HepG2 (cell line): ENCODE measurements around the gene EYA2. TPM values are rescaled to one million over a fixed set of nuclear protein-coding genes. Genes with fewer than 3 reads are reported as not detected.

ENCODE experiments used
- ATAC-seq: fragments of 200-7000 bp; cut with Tn5 transposase; 3 replicates; pipeline ENCODE4 v1.9.1; 2020; ENCODE audit warnings: mild to moderate bottlenecking, moderate library complexity
- BruUV-seq: library from RNA; stranded (reverse); fragments of 400-500 nt; replicated peaks from 2 replicates; lab custom pipeline; 2021; lab: Mats Ljungman, UMichigan
- CTCF ChIA-PET: fragments of 300-600 bp; formaldehyde crosslinking; extraction: SDS; loops from one replicate; lab custom pipeline; 2021; ENCODE audit warnings: low total read pairs, inconsistent platforms, low intra/inter-chr PET ratio; lab: Yijun Ruan, JAX
- POLR2A ChIA-PET: fragments of 350-600 bp; sonication (Branson Sonifier 250); formaldehyde crosslinking; loops from one replicate; lab custom pipeline; 2020; ENCODE audit warnings: antibody characterized with exemption, inconsistent platforms; lab: Yijun Ruan, JAX
- DNase-seq: peaks from one replicate; pipeline ENCODE4 v3.0.0-alpha.2; 2015; ENCODE audit warnings: low spot score
- FAIRE-seq: peaks from 3 replicates; lab custom pipeline; 2011; peaks lifted over from hg19 to GRCh38; lab: Jason Lieb, UNC
- H2AFZ ChIP-seq: one replicate; pipeline ENCODE4 v1.6.1; 2011; ENCODE audit warnings: low read length, inconsistent platforms
- H3K27ac ChIP-seq: fragments of 300-600 bp; 3 replicates; pipeline ENCODE4 v1.8.0; 2011; ENCODE audit warnings: mixed run types, mild to moderate bottlenecking, mixed read lengths, low read length, inconsistent platforms; ENCODE audit not compliant: insufficient read depth; ENCODE audit errors: extremely low read length
- H3K27me3 ChIP-seq, 2 experiments: fragments of 200-600 bp in 1 of 2; 2 replicates in 1 of 2; 3 replicates in 1 of 2; pipeline versions ENCODE4 v1.6.0 to v1.8.0; 2011; ENCODE audit warnings: low read length in 2 of 2, mild to moderate bottlenecking in 2 of 2, moderate library complexity in 2 of 2, inconsistent platforms in 1 of 2; ENCODE audit not compliant: insufficient read depth in 2 of 2, control insufficient read depth in 1 of 2
- H3K36me3 ChIP-seq, 2 experiments: fragments of 200-600 bp in 1 of 2; replicated peaks in 1 of 2; 2 replicates in 1 of 2; 3 replicates in 1 of 2; pipeline versions ENCODE4 v1.5.1 to v1.8.0; 2011; ENCODE audit warnings: low read length in 2 of 2, inconsistent platforms in 1 of 2; ENCODE audit not compliant: insufficient read depth in 2 of 2, control insufficient read depth in 1 of 2
- H3K4me1 ChIP-seq: 2 replicates; pipeline ENCODE4 v1.5.1; 2012; ENCODE audit warnings: low read length, inconsistent platforms; ENCODE audit not compliant: insufficient read depth
- H3K4me2 ChIP-seq: 2 replicates; pipeline ENCODE4 v1.6.0; 2011; ENCODE audit warnings: low read depth, low read length, inconsistent platforms
- H3K4me3 ChIP-seq, 3 experiments: fragments of 200-600 bp in 1 of 3; sonication (generic), shearing (Covaris generic) in 1 of 3; replicated peaks in 1 of 3; 2 replicates each; pipeline ENCODE4 v1.5.1; 2011 to 2016; ENCODE audit warnings: low read length in 3 of 3, inconsistent platforms in 2 of 3, low read depth in 2 of 3, mild to moderate bottlenecking in 2 of 3, control low read depth in 1 of 3, mixed read lengths in 1 of 3; ENCODE audit not compliant: insufficient read depth in 1 of 3
- H3K79me2 ChIP-seq: one replicate; pipeline ENCODE4 v1.6.1; 2011; ENCODE audit warnings: low read length, inconsistent platforms; ENCODE audit not compliant: insufficient read depth
- H3K9ac ChIP-seq: 2 replicates; pipeline ENCODE4 v1.6.0; 2011; ENCODE audit warnings: mild to moderate bottlenecking, low read depth, low read length, inconsistent platforms; ENCODE audit not compliant: insufficient read depth
- H3K9me3 ChIP-seq: 2 replicates; pipeline ENCODE4 v1.5.1; 2012; ENCODE audit warnings: mild to moderate bottlenecking, low read length
- H4K20me1 ChIP-seq: 2 replicates; pipeline ENCODE4 v1.6.0; 2011; ENCODE audit warnings: inconsistent platforms, mild to moderate bottlenecking, low read length, moderate library complexity; ENCODE audit not compliant: insufficient read depth
- ATF7 ChIP-seq, 2 experiments: fragments of 450-650 bp in 1 of 2; sonication (generic) in 1 of 2; formaldehyde crosslinking in 1 of 2; IDR thresholded peaks; 2 replicates each; pipeline versions ENCODE4 v1.4.0 to v1.6.1; 2016 to 2020; ENCODE audit warnings: antibody characterized with exemption in 1 of 2, mild to moderate bottlenecking in 1 of 2, missing genetic modification reagents in 1 of 2
- NR1H2 ChIP-seq: sonication (generic); formaldehyde crosslinking; IDR thresholded peaks from 2 replicates; pipeline ENCODE4 v1.8.1; 2022; ENCODE audit warnings: low read depth, missing genetic modification reagents, borderline replicate concordance
- POLR2AphosphoS5 ChIP-seq: IDR thresholded peaks from 2 replicates; pipeline ENCODE4 v1.6.1; 2012; ENCODE audit warnings: low read depth, low read length
- ZSCAN21 ChIP-seq: sonication (generic); formaldehyde crosslinking; IDR thresholded peaks from 2 replicates; pipeline ENCODE4 v1.8.0; 2022; ENCODE audit warnings: mild to moderate bottlenecking, missing genetic modification reagents, moderate library complexity, borderline replicate concordance
- whole genome bisulfite sequencing: methylation state at CpG from one replicate; pipeline ENCODE4 v1.1.6; 2017; ENCODE audit warnings: low lambda C conversion rate; 5-methylcytosine and 5-hydroxymethylcytosine counted together
- in situ Hi-C: cut with HindIII; loops from 2 replicates; pipeline ENCODE4 v1.10.0; 2017; ENCODE audit warnings: low pct_unique_long_range_greater_than_20kb; ENCODE audit not compliant: extremely low pct_ligation_motif_present
- intact Hi-C: fragments of 100-400 bp; cut with micrococcal nuclease; formaldehyde crosslinking; loops from one replicate; pipeline ENCODE4 v1.10.0; 2022; ENCODE audit not compliant: unreplicated experiment
- polyA plus RNA-seq, 8 experiments: library from polyadenylated mRNA; depleted of rRNA in 3 of 8; stranded (reverse) in 7 of 8; unstranded in 1 of 8; fragments of >200 nt; fragmentation: Illumina TruSeq in 4 of 8; extraction: Trizol in 4 of 8; gene quantifications; 2 replicates each; pipeline versions ENCODE4 v1.2.1 to v1.2.3, GENCODE V29; 2011 to 2016; ENCODE audit warnings: low read depth in 4 of 8, missing spikeins in 1 of 8, mixed read lengths in 1 of 8; ENCODE audit not compliant: insufficient read depth in 1 of 8
- total RNA-seq, 5 experiments: library from RNA; depleted of rRNA; stranded (reverse); fragments of >200 nt; fragmentation: Illumina TruSeq; extraction: Trizol; gene quantifications; 2 replicates each; pipeline ENCODE4 v1.2.3, GENCODE V29; 2016; ENCODE audit warnings: low read depth in 1 of 5
- TF ChIP-seq, protein P1 (sequence below): sonication (generic); formaldehyde crosslinking; conservative IDR thresholded peaks from 2 replicates; pipeline ENCODE4 v1.4.0; 2020; ENCODE audit warnings: missing genetic modification reagents

EYA2 gene
- total and polyA plus RNA-seq, 2 of the 13 experiments (the other 11 are each of a cell fraction or from before 2014, with no cell fraction given), result not detected

GRCh38 chr20:47211036-47211435, 316.4 kb downstream of the EYA2 start:
- 96% methylated on average over 7 of the region's 7 CpGs for WGBS
- CTCF ChIA-PET, result no interaction called here
- ATAC-seq, result no peak
- Histone ChIP-seq H3K4me1 (peaks cover 6% of the 10 kb centered on the region), H3K27ac (no peak overlapping the region), H3K9ac (no peak overlapping the region), H3K4me3 (no peak overlapping the region), H2AFZ (no peak overlapping the region), H4K20me1 (peaks cover 33% of the 10 kb centered on the region; the same call in 1 of the 2 replicates), H3K27me3 (no peaks in the 10 kb centered on the region; a peak in 1 of 5 replicates), H3K79me2 (peaks cover 2% of the 10 kb centered on the region), H3K9me3 (no peaks in the 10 kb centered on the region), H3K4me2 (no peak overlapping the region), H3K36me3 (peaks cover 66 to 79% of the 10 kb centered on the region in 2 experiments)
- no TSS peak for BruUV-seq
- no peak for FAIRE-seq
- no peak for DNase-seq
- TF ChIP-seq ZSCAN21 (CRISPR knock-in tag) (0 out of 2 replicates have a peak, but pooled peaks have one; percentile 39), ATF7 (IDR thresholded peaks at IDR 0.05) (no peak), ATF7 (CRISPR knock-in tag; IDR thresholded peaks at IDR 0.05) (no peak), POLR2AphosphoS5 (peak; percentile 28; the same call in 1 of the 2 replicates), NR1H2 (CRISPR knock-in tag) (no peak)
- TF ChIP-seq, protein P1, sequence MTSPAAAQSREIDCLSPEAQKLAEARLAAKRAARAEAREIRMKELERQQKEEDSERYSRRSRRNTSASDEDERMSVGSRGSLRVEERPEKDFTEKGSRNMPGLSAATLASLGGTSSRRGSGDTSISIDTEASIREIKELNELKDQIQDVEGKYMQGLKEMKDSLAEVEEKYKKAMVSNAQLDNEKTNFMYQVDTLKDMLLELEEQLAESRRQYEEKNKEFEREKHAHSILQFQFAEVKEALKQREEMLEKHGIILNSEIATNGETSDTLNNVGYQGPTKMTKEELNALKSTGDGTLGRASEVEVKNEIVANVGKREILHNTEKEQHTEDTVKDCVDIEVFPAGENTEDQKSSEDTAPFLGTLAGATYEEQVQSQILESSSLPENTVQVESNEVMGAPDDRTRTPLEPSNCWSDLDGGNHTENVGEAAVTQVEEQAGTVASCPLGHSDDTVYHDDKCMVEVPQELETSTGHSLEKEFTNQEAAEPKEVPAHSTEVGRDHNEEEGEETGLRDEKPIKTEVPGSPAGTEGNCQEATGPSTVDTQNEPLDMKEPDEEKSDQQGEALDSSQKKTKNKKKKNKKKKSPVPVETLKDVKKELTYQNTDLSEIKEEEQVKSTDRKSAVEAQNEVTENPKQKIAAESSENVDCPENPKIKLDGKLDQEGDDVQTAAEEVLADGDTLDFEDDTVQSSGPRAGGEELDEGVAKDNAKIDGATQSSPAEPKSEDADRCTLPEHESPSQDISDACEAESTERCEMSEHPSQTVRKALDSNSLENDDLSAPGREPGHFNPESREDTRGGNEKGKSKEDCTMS (CRISPR knock-in tag), result no peak
- in situ Hi-C loops, result no loop called here
- POLR2A ChIA-PET, result no interaction called here
- intact Hi-C loops, result no loop called here
